Keratinocyte (primary cell): ENCODE data around the gene RBX1. TPM values are rescaled to one million over a fixed set of nuclear protein-coding genes. Genes with fewer than 3 reads are reported as not detected.

Experiments used
- DNase-seq: peaks from one replicate; pipeline ENCODE4 v3.0.0-alpha.2; 2011; ENCODE audit warnings: low read depth, missing footprints, low spot score
- FAIRE-seq: peaks from 2 replicates; lab custom pipeline; 2011; peaks lifted over from hg19 to GRCh38; lab: Jason Lieb, UNC
- H2AFZ ChIP-seq: 2 replicates; pipeline ENCODE4 v1.6.0; 2012; ENCODE audit warnings: low read length, control low read depth, inconsistent platforms; ENCODE audit not compliant: control insufficient read depth
- H3K27ac ChIP-seq: 2 replicates; pipeline ENCODE4 v1.5.1; 2011; ENCODE audit warnings: low read length; ENCODE audit not compliant: control insufficient read depth, insufficient read depth
- H3K27me3 ChIP-seq: 3 replicates; pipeline ENCODE4 v1.6.0; 2011; ENCODE audit warnings: low read length; ENCODE audit not compliant: control insufficient read depth, insufficient read depth; ENCODE audit errors: extremely low read depth
- H3K36me3 ChIP-seq, 2 experiments: 2 replicates in 1 of 2; 3 replicates in 1 of 2; pipeline ENCODE4 v1.5.1; 2011; ENCODE audit warnings: low read length in 2 of 2, mild to moderate bottlenecking in 1 of 2; ENCODE audit not compliant: control insufficient read depth in 2 of 2, insufficient read depth in 2 of 2; ENCODE audit errors: extremely low read depth in 1 of 2
- H3K4me1 ChIP-seq: 3 replicates; pipeline ENCODE4 v1.5.1; 2011; ENCODE audit warnings: low read length; ENCODE audit not compliant: control insufficient read depth, insufficient read depth; ENCODE audit errors: extremely low read depth
- H3K4me2 ChIP-seq: 3 replicates; pipeline ENCODE4 v1.6.0; 2011; ENCODE audit warnings: low read depth, low read length; ENCODE audit not compliant: control insufficient read depth, insufficient read depth; ENCODE audit errors: extremely low read depth
- H3K4me3 ChIP-seq, 3 experiments: fragments of 200-600 bp in 1 of 3; sonication (generic) in 1 of 3; 2 replicates in 2 of 3; 3 replicates in 1 of 3; pipeline ENCODE4 v1.5.1; 2011 to 2016; ENCODE audit warnings: low read length in 3 of 3, mild to moderate bottlenecking in 3 of 3, control low read depth in 2 of 3, inconsistent platforms in 1 of 3, low read depth in 1 of 3, mixed read lengths in 1 of 3, mixed run types in 1 of 3, moderate library complexity in 1 of 3; ENCODE audit not compliant: control insufficient read depth in 2 of 3, insufficient read depth in 2 of 3; ENCODE audit errors: extremely low read depth in 1 of 3
- H3K79me2 ChIP-seq: 2 replicates; pipeline ENCODE4 v1.6.0; 2012; ENCODE audit warnings: low read length; ENCODE audit not compliant: control insufficient read depth, insufficient read depth
- H3K9ac ChIP-seq: 3 replicates; pipeline ENCODE4 v1.6.0; 2011; ENCODE audit warnings: low read length; ENCODE audit not compliant: control insufficient read depth, insufficient read depth; ENCODE audit errors: extremely low read depth
- H3K9me1 ChIP-seq: 3 replicates; pipeline ENCODE4 v1.6.0; 2011; ENCODE audit warnings: low read length; ENCODE audit not compliant: control insufficient read depth, insufficient read depth; ENCODE audit errors: extremely low read depth
- H3K9me3 ChIP-seq: 2 replicates; pipeline ENCODE4 v1.5.1; 2012; ENCODE audit warnings: low read depth, low read length; ENCODE audit not compliant: control insufficient read depth
- H4K20me1 ChIP-seq: 3 replicates; pipeline ENCODE4 v1.6.0; 2011; ENCODE audit warnings: low read length; ENCODE audit not compliant: control insufficient read depth, insufficient read depth; ENCODE audit errors: extremely low read depth
- EZH2 ChIP-seq: IDR thresholded peaks from one replicate; pipeline ENCODE4 v1.6.1; 2012; ENCODE audit warnings: inconsistent platforms, mild to moderate bottlenecking, low read length, moderate library complexity
- dilution Hi-C: fragments of 300-500 bp; cut with MboI; formaldehyde crosslinking; loops from one replicate; pipeline ENCODE4 v1.7.0; 2020; ENCODE audit warnings: low sequenced_read_pairs; ENCODE audit not compliant: extremely low pct_ligation_motif_present
- polyA plus RNA-seq, 5 experiments: library from polyadenylated mRNA; depleted of rRNA in 3 of 5; stranded (reverse) in 3 of 5; stranded (forward) in 1 of 5; unstranded in 1 of 5; fragments of >200 nt; gene quantifications; 1 replicate in 1 of 5; 2 replicates in 3 of 5; 3 replicates in 1 of 5; pipeline versions ENCODE4 v1.2.1 to v1.2.3, GENCODE V29; 2011 to 2012; ENCODE audit warnings: missing spikeins in 2 of 5, low read depth in 1 of 5, low replicate concordance in 1 of 5
- TF ChIP-seq, protein P1 (sequence below), 3 experiments: IDR thresholded peaks in 1 of 3; conservative IDR thresholded peaks in 1 of 3; optimal IDR thresholded peaks in 1 of 3; 2 replicates in 2 of 3; 3 replicates in 1 of 3; pipeline versions ENCODE3 to v1.5.1; 2011; ENCODE audit warnings: low read length in 3 of 3, mild to moderate bottlenecking in 3 of 3, moderate library complexity in 2 of 3, control low read depth in 1 of 3, inconsistent platforms in 1 of 3; ENCODE audit not compliant: insufficient read depth in 2 of 3; ENCODE audit errors: extremely low read depth in 1 of 3

The RBX1 gene
- polyA plus RNA-seq, 1 donor (not counting 4 experiments of a cell fraction or from before 2014, with no cell fraction given), result 143 TPM

DNA sequence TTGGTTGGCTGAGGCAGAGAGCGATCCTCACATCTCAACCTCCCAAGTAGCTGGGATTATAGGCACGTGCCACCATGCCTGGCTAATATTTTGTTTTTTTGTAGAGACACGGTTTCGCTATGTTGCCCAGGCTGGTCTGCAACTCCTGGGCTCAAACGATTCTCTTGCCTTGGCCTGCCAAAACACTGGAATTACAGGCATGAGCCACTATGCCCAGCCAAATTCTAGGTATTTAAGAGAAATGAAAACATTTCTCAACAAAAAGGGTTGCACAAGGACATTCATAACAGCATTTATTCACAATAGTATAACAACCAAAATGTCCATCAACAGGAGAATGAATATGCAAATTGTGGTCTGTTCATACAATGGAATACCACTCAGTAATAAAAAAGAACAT, 31.7 kb upstream of the RBX1 start:
- no peak overlapping the region for H3K4me3 ChIP-seq
- TF ChIP-seq, protein P1, sequence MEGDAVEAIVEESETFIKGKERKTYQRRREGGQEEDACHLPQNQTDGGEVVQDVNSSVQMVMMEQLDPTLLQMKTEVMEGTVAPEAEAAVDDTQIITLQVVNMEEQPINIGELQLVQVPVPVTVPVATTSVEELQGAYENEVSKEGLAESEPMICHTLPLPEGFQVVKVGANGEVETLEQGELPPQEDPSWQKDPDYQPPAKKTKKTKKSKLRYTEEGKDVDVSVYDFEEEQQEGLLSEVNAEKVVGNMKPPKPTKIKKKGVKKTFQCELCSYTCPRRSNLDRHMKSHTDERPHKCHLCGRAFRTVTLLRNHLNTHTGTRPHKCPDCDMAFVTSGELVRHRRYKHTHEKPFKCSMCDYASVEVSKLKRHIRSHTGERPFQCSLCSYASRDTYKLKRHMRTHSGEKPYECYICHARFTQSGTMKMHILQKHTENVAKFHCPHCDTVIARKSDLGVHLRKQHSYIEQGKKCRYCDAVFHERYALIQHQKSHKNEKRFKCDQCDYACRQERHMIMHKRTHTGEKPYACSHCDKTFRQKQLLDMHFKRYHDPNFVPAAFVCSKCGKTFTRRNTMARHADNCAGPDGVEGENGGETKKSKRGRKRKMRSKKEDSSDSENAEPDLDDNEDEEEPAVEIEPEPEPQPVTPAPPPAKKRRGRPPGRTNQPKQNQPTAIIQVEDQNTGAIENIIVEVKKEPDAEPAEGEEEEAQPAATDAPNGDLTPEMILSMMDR (optimal IDR thresholded peaks at IDR 0.05 in 1 of 3, IDR thresholded peaks at IDR 0.05 in 1 of 3, conservative IDR thresholded peaks at IDR 0.05 in 1 of 3; ENCODE audit: extremely low read depth in 1 of 3, insufficient read depth in 2 of 3, low read length in 3 of 3), result no peak
- TF ChIP-seq EZH2, result no peak
- no peaks in the 10 kb centered on the region for H3K79me2 ChIP-seq
- H2AFZ ChIP-seq, result no peak overlapping the region
- no peaks in the 10 kb centered on the region for H3K9me3 ChIP-seq
- H3K27ac ChIP-seq, result no peak overlapping the region
- peaks cover 18 to 23% of the 10 kb centered on the region in 2 experiments for H3K36me3 ChIP-seq
- FAIRE-seq (no peak), DNase-seq (no peak)
- H3K9ac ChIP-seq, result no peak overlapping the region
- dilution Hi-C loops, result no loop called here
- no peak overlapping the region for H3K4me2 ChIP-seq
- no peaks in the 10 kb centered on the region for H3K9me1 ChIP-seq
- no peaks in the 10 kb centered on the region for H3K4me1 ChIP-seq
- no peaks in the 10 kb centered on the region for H3K27me3 ChIP-seq
- H4K20me1 ChIP-seq, result no peaks in the 10 kb centered on the region

DNA sequence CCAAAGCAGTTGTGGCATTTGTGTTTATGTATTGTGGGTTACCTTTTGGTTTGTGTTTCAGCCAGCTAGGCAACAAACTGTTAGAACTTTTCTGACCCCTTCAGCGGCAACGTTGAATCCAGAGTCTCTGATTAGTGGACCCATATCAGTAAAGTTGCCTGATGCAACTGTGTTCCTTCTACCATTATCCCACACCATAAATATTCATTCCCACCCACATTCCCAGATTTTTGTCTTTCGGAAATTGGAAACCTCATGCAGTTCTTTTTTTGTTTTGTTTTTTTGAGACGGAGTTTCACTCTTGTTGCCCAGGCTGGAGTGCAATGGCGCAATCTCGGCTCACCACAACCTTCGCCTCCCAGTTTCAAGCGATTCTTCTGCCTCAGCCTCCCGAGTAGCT, 30.7 kb upstream of the RBX1 start:
- Histone ChIP-seq H3K36me3 (peaks cover 19 to 23% of the 10 kb centered on the region in 2 experiments), H3K79me2 (no peaks in the 10 kb centered on the region), H3K9me3 (no peaks in the 10 kb centered on the region), H4K20me1 (no peaks in the 10 kb centered on the region), H3K4me1 (no peaks in the 10 kb centered on the region), H2AFZ (no peak overlapping the region), H3K27ac (no peak overlapping the region), H3K9ac (no peak overlapping the region), H3K4me2 (no peak overlapping the region), H3K9me1 (no peaks in the 10 kb centered on the region), H3K27me3 (no peaks in the 10 kb centered on the region), H3K4me3 (no peak overlapping the region)
- TF ChIP-seq, protein P1 (optimal IDR thresholded peaks at IDR 0.05 in 1 of 3, IDR thresholded peaks at IDR 0.05 in 1 of 3, conservative IDR thresholded peaks at IDR 0.05 in 1 of 3; ENCODE audit: extremely low read depth in 1 of 3, insufficient read depth in 2 of 3, low read length in 3 of 3), result no peak
- no peak for TF ChIP-seq EZH2
- DNase-seq (no peak), FAIRE-seq (no peak)
- dilution Hi-C loops, result no loop called here
